ENCODE measurements around the gene SUSD3. TPM values are rescaled to one million over a fixed set of nuclear protein-coding genes. Genes with fewer than 3 reads are reported as not detected.

Gene SUSD3
- total and polyA plus RNA-seq, 2 donors (not counting 3 experiments of a cell fraction or from before 2014, with no cell fraction given), result not detected

DNA sequence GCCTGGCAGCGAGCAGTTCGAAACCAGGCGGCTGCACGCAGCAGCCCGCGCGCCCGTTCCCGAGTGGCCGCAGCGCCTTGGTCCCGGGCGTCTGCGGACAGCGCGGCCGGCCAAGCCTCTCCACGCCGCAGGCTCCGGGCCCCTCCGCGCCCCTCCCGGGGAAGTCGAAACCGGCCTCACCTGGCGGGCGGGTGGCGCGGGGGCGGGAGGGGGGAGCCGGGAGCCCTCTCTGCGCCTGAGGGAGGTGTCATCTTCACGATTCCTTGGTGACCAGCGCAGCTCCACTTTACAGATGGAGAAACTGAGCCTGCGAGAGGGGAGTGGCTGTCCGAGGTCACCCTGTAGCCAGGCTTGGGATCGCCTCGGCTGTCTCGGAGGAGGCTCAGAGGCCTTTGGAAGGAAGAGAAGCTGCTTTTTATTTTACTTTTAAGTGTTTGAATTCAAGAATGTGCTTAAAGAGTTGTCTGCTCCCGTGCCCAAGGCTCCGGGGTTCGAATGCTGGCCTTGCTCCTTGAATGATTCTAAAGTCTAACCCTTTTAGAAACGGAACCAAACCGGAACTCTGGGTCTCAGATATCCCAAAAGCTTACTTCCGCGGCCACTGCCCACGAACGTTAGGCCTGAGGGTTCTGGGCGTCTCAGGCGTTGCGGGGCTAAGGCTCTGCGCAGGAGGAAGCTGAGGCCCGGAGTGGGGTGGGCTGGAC lies 662 bp downstream of the SUSD3 start:
- dilution Hi-C loops (cut with MboI; ENCODE audit: extremely low pct_ligation_motif_present, low sequenced_read_pairs), result no loop called here
- H2AFZ ChIP-seq (ENCODE audit: low read depth, low read length), result no peak overlapping the region

More for the DNA sequence above, 662 bp downstream of the SUSD3 start:
- no peaks in the 10 kb centered on the region for H4K20me1 ChIP-seq (replicated peaks; ENCODE audit: control insufficient read depth, extremely low read depth, insufficient read depth, low read length)
- TF ChIP-seq POLR2A (IDR thresholded peaks at IDR 0.05; ENCODE audit: low read depth, low read length) (no peak), MAX (IDR thresholded peaks at IDR 0.05; ENCODE audit: insufficient read depth, insufficient read length) (no peak), POLR2AphosphoS5 (IDR thresholded peaks at IDR 0.05; ENCODE audit: insufficient read depth, low read depth, low read length) (no peak), MYC (IDR thresholded peaks at IDR 0.05; ENCODE audit: low read depth, low read length) (no peak), GATA2 (IDR thresholded peaks at IDR 0.05; ENCODE audit: insufficient read depth, insufficient read length, low read depth, low read length) (no peak), FOS (IDR thresholded peaks at IDR 0.05; ENCODE audit: borderline replicate concordance, insufficient read depth, low read length) (no peak), EZH2 (IDR thresholded peaks at IDR 0.05; ENCODE audit: borderline replicate concordance, low read depth, low read length, severe bottlenecking) (no peak), JUN (IDR thresholded peaks at IDR 0.05; ENCODE audit: borderline replicate concordance, insufficient read depth, insufficient read length, low read depth) (no peak)
- TF ChIP-seq, protein P1, sequence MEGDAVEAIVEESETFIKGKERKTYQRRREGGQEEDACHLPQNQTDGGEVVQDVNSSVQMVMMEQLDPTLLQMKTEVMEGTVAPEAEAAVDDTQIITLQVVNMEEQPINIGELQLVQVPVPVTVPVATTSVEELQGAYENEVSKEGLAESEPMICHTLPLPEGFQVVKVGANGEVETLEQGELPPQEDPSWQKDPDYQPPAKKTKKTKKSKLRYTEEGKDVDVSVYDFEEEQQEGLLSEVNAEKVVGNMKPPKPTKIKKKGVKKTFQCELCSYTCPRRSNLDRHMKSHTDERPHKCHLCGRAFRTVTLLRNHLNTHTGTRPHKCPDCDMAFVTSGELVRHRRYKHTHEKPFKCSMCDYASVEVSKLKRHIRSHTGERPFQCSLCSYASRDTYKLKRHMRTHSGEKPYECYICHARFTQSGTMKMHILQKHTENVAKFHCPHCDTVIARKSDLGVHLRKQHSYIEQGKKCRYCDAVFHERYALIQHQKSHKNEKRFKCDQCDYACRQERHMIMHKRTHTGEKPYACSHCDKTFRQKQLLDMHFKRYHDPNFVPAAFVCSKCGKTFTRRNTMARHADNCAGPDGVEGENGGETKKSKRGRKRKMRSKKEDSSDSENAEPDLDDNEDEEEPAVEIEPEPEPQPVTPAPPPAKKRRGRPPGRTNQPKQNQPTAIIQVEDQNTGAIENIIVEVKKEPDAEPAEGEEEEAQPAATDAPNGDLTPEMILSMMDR (IDR thresholded peaks at IDR 0.05; ENCODE audit: extremely low read depth in 1 of 2, insufficient read depth in 1 of 2, low read depth in 1 of 2, low read length in 2 of 2), result no peak
- BruUV-seq (replicated peaks), result no TSS peak
- H3K79me2 ChIP-seq (ENCODE audit: control insufficient read depth, insufficient read depth, low read length), result no peaks in the 10 kb centered on the region
- DNase-seq (ENCODE audit: low read depth, low spot score) (no peak), FAIRE-seq (no peak)
- H3K4me1 ChIP-seq (ENCODE audit: control insufficient read depth, extremely low read depth, insufficient read depth, low read length), result no peaks in the 10 kb centered on the region
- H3K27ac ChIP-seq (ENCODE audit: insufficient read depth, low read depth, low read length), result no peak overlapping the region
- H3K9ac ChIP-seq (replicated peaks; ENCODE audit: extremely low read depth, insufficient read depth, low read length), result no peak overlapping the region
- H3K9me1 ChIP-seq (replicated peaks; ENCODE audit: control insufficient read depth, extremely low read depth, insufficient read depth, low read length), result no peaks in the 10 kb centered on the region
- ChIA-PET CTCF (interaction anchor here (1.0 kb wide), 1 partner anchor 31 kb away, joined by 3 read pairs; no protein-coding TSS in a partner anchor), POLR2A (no interaction called here)
- H3K4me2 ChIP-seq (ENCODE audit: insufficient read depth, low read length), result no peak overlapping the region
- no peaks in the 10 kb centered on the region for H3K36me3 ChIP-seq (ENCODE audit: control insufficient read depth in 2 of 2, extremely low read depth in 1 of 2, insufficient read depth in 2 of 2, low read length in 2 of 2)
- H3K27me3 ChIP-seq (ENCODE audit: control insufficient read depth in 2 of 2, insufficient read depth in 2 of 2, low read length in 2 of 2), result peaks cover 0 to 2% of the 10 kb centered on the region in 2 experiments
- no peak overlapping the region for H3K4me3 ChIP-seq (replicated peaks in 1 of 3; ENCODE audit: insufficient read depth in 1 of 3, low read depth in 1 of 3, low read length in 3 of 3)
- no peaks in the 10 kb centered on the region for H3K9me3 ChIP-seq (replicated peaks; ENCODE audit: control insufficient read depth, insufficient read depth, low read length)
- intact Hi-C loops (cut with micrococcal nuclease), result loop anchor here (5.0 kb wide), 1 partner anchor 33 kb away; no protein-coding TSS in a partner anchor

Measured in endothelial cell of umbilical vein (primary cell).